GM12891 (cell line): Measurements from ENCODE around the gene GPAT3.

ENCODE experiments used
- DNase-seq: peaks from one replicate; pipeline ENCODE4 v3.0.0; 2011; ENCODE audit warnings: low spot score; ENCODE audit not compliant: insufficient read length
- FAIRE-seq: peaks from 2 replicates; lab custom pipeline; 2011; peaks lifted over from hg19 to GRCh38; lab: Jason Lieb, UNC
- PAX5 ChIP-seq: IDR thresholded peaks from 2 replicates; pipeline ENCODE4 v1.6.1; 2011; ENCODE audit warnings: low read length, moderate library complexity, mild to moderate bottlenecking; ENCODE audit not compliant: insufficient read depth, severe bottlenecking
- POLR2A ChIP-seq: IDR thresholded peaks from 2 replicates; pipeline ENCODE4 v1.6.1; 2011; ENCODE audit warnings: low read depth, low read length, control low read depth
- POLR2AphosphoS5 ChIP-seq: IDR thresholded peaks from 2 replicates; pipeline ENCODE4 v1.6.1; 2011; ENCODE audit warnings: low read depth, low read length, control low read depth
- POU2F2 ChIP-seq: IDR thresholded peaks from 2 replicates; pipeline ENCODE4 v1.6.1; 2011; ENCODE audit warnings: low read depth, mild to moderate bottlenecking, control low read depth, low read length, moderate library complexity
- SPI1 ChIP-seq: IDR thresholded peaks from 2 replicates; pipeline ENCODE4 v1.6.1; 2011; ENCODE audit warnings: low read depth, low read length, control low read depth
- TAF1 ChIP-seq: IDR thresholded peaks from 2 replicates; pipeline ENCODE4 v1.6.1; 2011; ENCODE audit warnings: low read depth, low read length, control low read depth

GPAT3 gene

DNA sequence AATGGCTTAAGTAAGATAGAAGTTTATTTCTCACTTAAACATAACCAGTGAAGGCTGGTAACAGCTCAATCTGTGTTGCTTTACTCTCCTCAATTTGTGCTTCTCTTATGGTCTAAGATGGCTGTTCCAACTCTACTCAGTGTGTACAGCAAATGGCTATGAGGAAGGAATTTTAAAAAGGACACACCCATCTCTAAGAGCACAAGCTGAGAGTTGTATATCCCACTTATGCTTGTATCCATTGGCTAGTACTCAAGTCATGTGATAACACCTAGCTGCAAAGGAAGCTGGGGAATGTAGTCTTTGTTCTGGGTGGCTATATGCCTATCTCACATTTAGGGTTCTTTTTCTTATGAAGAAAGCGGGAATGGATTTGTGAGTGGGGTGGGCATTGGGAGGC is 63.3 kb downstream of the GPAT3 start:
- DNase-seq, result no peak
- FAIRE-seq, result peak; percentile 26
- TF ChIP-seq PAX5 (no peak), POLR2A (no peak), POLR2AphosphoS5 (no peak), POU2F2 (no peak), SPI1 (no peak), TAF1 (no peak)

DNA sequence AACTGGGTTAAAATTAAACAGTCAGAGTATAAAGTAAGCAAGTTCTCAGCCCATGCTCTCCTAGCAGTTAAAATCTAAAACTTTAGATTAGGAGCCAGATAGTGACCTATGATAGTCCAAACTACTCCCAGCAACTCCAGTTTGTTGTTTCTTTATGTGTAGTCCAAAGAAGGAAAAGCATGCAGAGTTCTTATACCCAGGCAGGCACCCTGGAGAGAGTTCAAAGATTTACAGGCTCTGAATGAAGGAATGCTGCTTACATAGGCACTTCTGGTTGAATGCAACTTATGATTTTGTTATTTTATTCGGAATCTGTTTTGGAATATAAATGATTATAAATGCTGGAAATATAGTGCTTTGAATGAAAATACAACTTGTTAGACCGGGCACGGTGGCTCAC is 67.2 kb downstream of the GPAT3 start:
- no peak for TF ChIP-seq TAF1
- no peak for FAIRE-seq

DNA sequence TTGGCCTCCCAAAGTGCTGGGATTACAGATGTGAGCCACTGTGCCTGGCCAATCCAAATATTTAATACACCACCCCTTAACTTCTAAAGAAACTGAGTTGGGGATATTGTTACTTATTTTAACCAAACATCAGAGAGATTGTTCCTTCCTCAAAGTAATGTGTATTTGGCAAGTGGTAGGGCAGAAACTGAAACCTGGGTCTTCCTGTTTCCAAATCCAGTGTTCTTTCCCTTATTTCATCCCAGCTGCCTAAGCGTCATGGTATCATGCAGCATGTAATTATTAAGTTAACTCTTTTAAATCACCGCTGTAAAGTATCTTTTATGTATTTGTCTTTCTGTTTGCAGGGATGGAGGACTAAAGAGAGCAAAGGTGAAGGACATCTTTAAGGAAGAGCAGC is 68.4 kb downstream of the GPAT3 start:
- FAIRE-seq, result no peak
- no peak for DNase-seq
- no peak for TF ChIP-seq SPI1

More for the DNA sequence above, 67.2 kb downstream of the GPAT3 start:
- no peak for DNase-seq

DNA sequence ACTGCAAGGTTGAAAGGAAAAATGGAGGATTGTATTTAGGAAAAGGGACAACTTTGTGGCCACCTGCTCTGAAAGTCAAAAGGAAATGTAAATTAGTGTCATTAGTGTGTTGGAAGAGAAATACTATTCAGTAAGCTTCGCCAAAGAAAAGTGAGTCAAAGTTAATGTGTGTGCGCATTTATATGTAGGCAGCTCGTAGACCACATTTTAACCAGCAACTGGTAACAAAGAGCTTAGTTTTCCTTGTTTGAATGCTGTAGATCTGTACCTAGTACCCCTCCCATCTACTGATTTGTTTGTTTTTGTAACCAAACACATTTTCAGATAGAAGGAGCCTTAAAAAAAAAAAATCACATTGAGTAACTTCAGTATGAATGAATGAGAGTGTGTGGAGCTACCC is 69.3 kb downstream of the GPAT3 start:
- no peak for FAIRE-seq
- TF ChIP-seq POU2F2 (no peak), POLR2A (no peak), TAF1 (no peak), SPI1 (no peak), POLR2AphosphoS5 (no peak), PAX5 (no peak)
- DNase-seq, result no peak

DNA sequence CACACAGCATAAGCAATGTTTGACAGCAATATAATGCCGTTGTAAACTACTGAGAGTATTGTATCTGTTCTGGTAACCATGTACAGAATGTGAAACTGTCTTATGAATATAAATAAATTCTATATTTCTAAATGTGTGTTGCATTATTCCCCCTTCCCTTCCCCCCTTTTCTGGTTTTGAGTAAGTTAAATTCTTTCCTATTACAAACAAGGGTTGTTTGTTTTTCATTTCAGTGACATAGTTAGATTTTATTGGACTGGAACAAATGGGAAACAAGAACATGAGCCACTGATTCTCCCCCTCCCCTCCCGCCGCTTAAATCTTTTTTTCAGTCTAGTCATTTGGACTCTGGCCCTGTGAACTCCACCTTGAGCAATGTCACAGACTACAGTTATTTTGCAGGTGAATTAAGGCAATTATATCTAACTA is 69.8 kb downstream of the GPAT3 start:
- DNase-seq (no peak), FAIRE-seq (peak; percentile 5)
- TF ChIP-seq TAF1 (no peak), POLR2A (no peak), PAX5 (no peak), SPI1 (no peak), POU2F2 (no peak), POLR2AphosphoS5 (no peak)

GRCh38 chr4:83606460-83606859 is 70.6 kb downstream of the GPAT3 start:
- TF ChIP-seq SPI1, result no peak
- TF ChIP-seq POU2F2, result no peak
- no peak for TF ChIP-seq POLR2A
- no peak for TF ChIP-seq POLR2AphosphoS5
- no peak for TF ChIP-seq PAX5
- DNase-seq (no peak), FAIRE-seq (no peak)

- DNase-seq (no peak), FAIRE-seq (no peak)
- TF ChIP-seq SPI1 (no peak), POU2F2 (no peak), POLR2AphosphoS5 (no peak), POLR2A (no peak), PAX5 (no peak), TAF1 (no peak)
These were observed 71.0 kb downstream of the GPAT3 start for GRCh38 chr4:83606898-83607297.

DNA sequence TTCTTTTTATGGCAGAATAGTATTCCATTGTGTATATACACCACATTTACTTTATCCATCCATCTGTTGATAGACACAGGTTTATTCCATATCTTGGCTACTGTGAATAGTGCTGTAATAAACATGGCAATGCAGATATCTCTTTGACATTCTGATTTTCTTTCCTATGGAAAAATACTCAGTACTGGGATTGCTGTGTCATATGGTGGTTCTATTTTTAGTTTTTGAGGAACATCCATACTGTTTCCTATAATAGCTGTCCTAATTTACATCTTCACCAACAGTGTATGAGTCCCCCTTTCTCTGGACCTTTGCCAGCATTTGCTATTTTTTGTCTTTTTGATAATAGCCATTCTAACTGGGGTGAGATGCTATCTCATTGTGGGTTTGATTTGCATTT is 73.5 kb downstream of the GPAT3 start:
- no peak for TF ChIP-seq POU2F2
- FAIRE-seq, result no peak
- no peak for DNase-seq

DNA sequence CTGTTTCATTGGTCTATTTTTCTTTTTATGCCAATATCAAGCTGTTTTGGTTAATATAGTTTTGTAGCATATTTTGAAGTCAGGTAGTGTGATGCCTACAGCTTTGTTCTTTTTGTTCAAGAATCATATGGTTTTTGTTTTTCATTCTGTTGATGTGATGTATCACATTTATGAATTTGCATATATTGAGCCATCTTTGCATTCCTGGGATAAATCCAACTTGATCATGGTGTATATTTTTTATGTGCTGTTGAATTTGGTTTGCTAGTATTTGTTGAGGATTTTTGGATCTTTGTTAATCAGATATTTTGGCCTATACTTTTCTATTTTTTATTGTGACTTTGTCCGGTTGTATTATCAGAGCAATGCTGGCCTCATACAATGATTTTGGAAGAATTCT is 74.8 kb downstream of the GPAT3 start:
- FAIRE-seq (no peak), DNase-seq (no peak)
- no peak for TF ChIP-seq TAF1
- no peak for TF ChIP-seq POLR2AphosphoS5
- TF ChIP-seq POLR2A, result no peak
- TF ChIP-seq POU2F2, result no peak
- no peak for TF ChIP-seq PAX5
- no peak for TF ChIP-seq SPI1

GRCh38 chr4:83613023-83613422 is 77.1 kb downstream of the GPAT3 start:
- DNase-seq, result no peak
- TF ChIP-seq POLR2A (no peak), POLR2AphosphoS5 (no peak), SPI1 (no peak), POU2F2 (no peak), PAX5 (no peak), TAF1 (no peak)
- no peak for FAIRE-seq

DNA sequence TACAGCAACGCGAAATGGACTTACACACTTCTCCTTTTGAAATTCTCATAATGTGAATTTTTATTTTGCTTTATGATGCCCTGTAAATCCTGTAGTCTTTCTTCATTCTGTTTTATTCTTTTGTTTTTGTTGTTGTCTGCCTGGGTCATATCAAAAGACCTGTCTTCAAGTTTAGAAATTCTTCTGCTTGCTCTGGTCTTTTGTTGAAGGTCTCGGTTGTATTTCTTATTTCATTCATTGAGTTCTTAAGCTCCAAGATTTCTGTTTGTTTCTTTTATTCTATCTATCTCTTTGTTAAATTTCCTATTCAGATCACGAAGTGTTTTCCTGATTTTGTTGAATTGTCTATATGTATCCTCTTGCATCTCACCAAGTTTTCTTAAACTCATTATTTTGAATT is 78.1 kb downstream of the GPAT3 start:
- FAIRE-seq (no peak), DNase-seq (no peak)
- no peak for TF ChIP-seq POLR2AphosphoS5
- no peak for TF ChIP-seq POLR2A
- TF ChIP-seq POU2F2, result no peak
